ENCODE results near the gene NFASC. TPM values are rescaled to one million over a fixed set of nuclear protein-coding genes. Genes with fewer than 3 reads are reported as not detected.

NFASC gene
- total and polyA plus RNA-seq, 2 donors: 0.14 to 1.4 TPM

DNA sequence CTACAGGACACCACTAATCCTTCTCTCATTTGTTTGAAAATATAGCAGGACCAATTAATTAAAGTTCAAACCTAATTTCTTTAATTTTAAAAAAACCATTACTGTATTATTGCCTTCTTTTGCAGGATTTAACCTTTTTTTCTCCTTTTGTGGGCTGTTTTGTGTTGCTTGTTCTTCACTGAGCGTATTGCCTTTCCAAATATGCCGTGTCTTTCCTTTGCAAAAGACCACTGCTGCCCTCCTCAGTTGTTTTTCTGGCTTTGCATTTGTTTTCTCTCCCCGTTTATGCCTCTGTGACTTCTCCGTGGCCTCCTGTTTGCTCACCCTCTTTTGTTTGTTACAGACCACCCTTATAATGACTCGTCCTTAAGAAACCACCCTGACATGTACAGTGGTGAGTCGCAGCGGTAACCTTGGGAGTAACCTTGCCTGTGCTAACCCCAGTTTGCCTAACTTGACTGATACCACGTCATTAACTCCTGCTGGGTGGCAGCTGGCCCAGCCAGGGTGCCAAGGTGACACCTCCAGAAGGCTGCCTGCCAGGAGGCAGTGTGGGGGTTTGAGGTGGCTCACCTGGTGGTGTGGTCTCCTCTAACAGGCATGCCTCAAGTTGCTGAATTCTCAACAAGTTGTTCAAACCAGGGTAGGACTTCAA is 91.2 kb downstream of the NFASC start:
- 87% methylated on average over 8 of the region's 8 CpGs for WGBS
- no peaks in the 10 kb centered on the region for H3K4me1 ChIP-seq (ENCODE audit: control insufficient read depth in 2 of 2, insufficient read depth in 2 of 2, low read length in 2 of 2)
- H3K27me3 ChIP-seq (ENCODE audit: control insufficient read depth in 2 of 2, insufficient read depth in 1 of 2, low read length in 1 of 2): peaks cover 0 to 17% of the 10 kb centered on the region in 2 donors
- no peaks in the 10 kb centered on the region for H3K9me3 ChIP-seq (ENCODE audit: control insufficient read depth in 2 of 2, insufficient read depth in 1 of 2, low read length in 1 of 2)
- DNase-seq (ENCODE audit: low read depth in 6 of 9, low spot score in 9 of 9): no peak
- H3K36me3 ChIP-seq (ENCODE audit: control insufficient read depth in 2 of 2, insufficient read depth in 2 of 2, low read length in 1 of 2): no peaks in the 10 kb centered on the region
- H3K27ac ChIP-seq (ENCODE audit: low read depth in 1 of 2, low read length in 1 of 2): no peak overlapping the region
- H3K4me3 ChIP-seq (ENCODE audit: low read length in 2 of 2): no peak overlapping the region

DNA sequence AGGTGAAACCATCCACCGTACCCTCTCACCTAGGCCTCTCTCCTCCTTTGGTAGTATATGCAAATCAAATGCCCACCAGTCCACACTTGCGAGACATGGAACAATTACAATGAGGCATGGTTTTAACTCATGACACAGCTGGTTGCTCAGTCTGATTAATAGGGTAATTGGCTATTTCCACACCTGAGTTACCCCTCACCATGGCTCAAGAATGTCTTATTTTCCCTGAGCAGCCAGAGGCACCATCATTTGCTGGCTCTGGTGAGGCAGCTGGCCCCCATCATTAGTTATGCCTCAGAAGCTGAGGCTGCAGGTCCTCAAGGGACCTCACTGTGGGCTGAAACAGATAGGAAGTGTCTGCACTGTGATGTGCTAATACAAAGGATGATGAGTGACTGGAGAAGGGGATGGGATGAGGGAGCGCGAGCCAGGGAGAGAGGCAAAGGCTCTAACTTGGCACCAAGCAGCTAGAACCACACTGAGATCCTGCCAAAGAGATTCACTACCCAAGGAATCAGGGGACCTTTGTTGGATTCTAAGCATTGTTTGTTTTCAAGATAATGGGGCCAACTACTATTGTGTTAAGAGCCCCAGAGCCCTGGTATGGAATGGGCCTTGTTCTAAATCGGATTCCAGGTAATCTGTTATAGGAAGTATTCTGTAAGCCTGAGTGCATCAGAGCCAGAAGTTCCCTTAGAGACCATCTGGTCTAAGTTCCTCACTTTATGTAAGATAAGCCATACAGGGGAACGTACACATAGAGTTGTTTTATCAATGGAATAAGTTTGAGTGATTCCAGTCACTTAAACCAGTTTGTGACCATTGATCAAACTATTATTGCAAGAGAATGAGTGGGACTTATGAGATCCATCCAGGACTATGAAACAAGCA is 92.3 kb downstream of the NFASC start:
- Histone ChIP-seq H3K4me1 (ENCODE audit: control insufficient read depth in 2 of 2, insufficient read depth in 2 of 2, low read length in 2 of 2) (no peaks in the 10 kb centered on the region), H3K27me3 (ENCODE audit: control insufficient read depth in 2 of 2, insufficient read depth in 1 of 2, low read length in 1 of 2) (peaks cover 0 to 15% of the 10 kb centered on the region in 2 donors), H3K27ac (ENCODE audit: low read depth in 1 of 2, low read length in 1 of 2) (no peak overlapping the region), H3K9me3 (ENCODE audit: control insufficient read depth in 2 of 2, insufficient read depth in 1 of 2, low read length in 1 of 2) (no peaks in the 10 kb centered on the region), H3K36me3 (ENCODE audit: control insufficient read depth in 2 of 2, insufficient read depth in 2 of 2, low read length in 1 of 2) (no peaks in the 10 kb centered on the region), H3K4me3 (ENCODE audit: low read length in 2 of 2) (no peak overlapping the region)
- no peak for DNase-seq (ENCODE audit: low read depth in 6 of 9, low spot score in 9 of 9)
- 93% methylated on average over 6 of the region's 6 CpGs for WGBS

GRCh38 chr1:204967451-204967850 is 96.8 kb downstream of the NFASC start:
- Histone ChIP-seq H3K4me3 (ENCODE audit: low read length in 2 of 2) (no peak overlapping the region), H3K36me3 (ENCODE audit: control insufficient read depth in 2 of 2, insufficient read depth in 2 of 2, low read length in 1 of 2) (no peaks in the 10 kb centered on the region), H3K27me3 (ENCODE audit: control insufficient read depth in 2 of 2, insufficient read depth in 1 of 2, low read length in 1 of 2) (peaks cover 0 to 11% of the 10 kb centered on the region in 2 donors), H3K9me3 (ENCODE audit: control insufficient read depth in 2 of 2, insufficient read depth in 1 of 2, low read length in 1 of 2) (no peaks in the 10 kb centered on the region), H3K4me1 (ENCODE audit: control insufficient read depth in 2 of 2, insufficient read depth in 2 of 2, low read length in 2 of 2) (no peaks in the 10 kb centered on the region), H3K27ac (ENCODE audit: low read depth in 1 of 2, low read length in 1 of 2) (no peak overlapping the region)
- DNase-seq (ENCODE audit: low read depth in 6 of 9, low spot score in 9 of 9): no peak
- 89% methylated on average over 6 of the region's 6 CpGs for WGBS

- no peak overlapping the region for H3K27ac ChIP-seq (ENCODE audit: low read depth in 1 of 2, low read length in 1 of 2)
- no peaks in the 10 kb centered on the region for H3K9me3 ChIP-seq (ENCODE audit: control insufficient read depth in 2 of 2, insufficient read depth in 1 of 2, low read length in 1 of 2)
- H3K27me3 ChIP-seq (ENCODE audit: control insufficient read depth in 2 of 2, insufficient read depth in 1 of 2, low read length in 1 of 2): peaks cover 0 to 12% of the 10 kb centered on the region in 2 donors
- 97% methylated on average over 10 of the region's 10 CpGs for WGBS
- no peak for DNase-seq (ENCODE audit: low read depth in 6 of 9, low spot score in 9 of 9)
- no peaks in the 10 kb centered on the region for H3K4me1 ChIP-seq (ENCODE audit: control insufficient read depth in 2 of 2, insufficient read depth in 2 of 2, low read length in 2 of 2)
- no peak overlapping the region for H3K4me3 ChIP-seq (ENCODE audit: low read length in 2 of 2)
- no peaks in the 10 kb centered on the region for H3K36me3 ChIP-seq (ENCODE audit: control insufficient read depth in 2 of 2, insufficient read depth in 2 of 2, low read length in 1 of 2)
These were observed 97.5 kb downstream of the NFASC start for GRCh38 chr1:204968135-204968534.

GRCh38 chr1:204968951-204969350 is 98.3 kb downstream of the NFASC start:
- Histone ChIP-seq H3K27me3 (ENCODE audit: control insufficient read depth in 2 of 2, insufficient read depth in 1 of 2, low read length in 1 of 2) (peaks cover 0 to 12% of the 10 kb centered on the region in 2 donors), H3K4me3 (ENCODE audit: low read length in 2 of 2) (no peak overlapping the region), H3K9me3 (ENCODE audit: control insufficient read depth in 2 of 2, insufficient read depth in 1 of 2, low read length in 1 of 2) (no peaks in the 10 kb centered on the region), H3K36me3 (ENCODE audit: control insufficient read depth in 2 of 2, insufficient read depth in 2 of 2, low read length in 1 of 2) (no peaks in the 10 kb centered on the region), H3K4me1 (ENCODE audit: control insufficient read depth in 2 of 2, insufficient read depth in 2 of 2, low read length in 2 of 2) (no peaks in the 10 kb centered on the region), H3K27ac (ENCODE audit: low read depth in 1 of 2, low read length in 1 of 2) (no peak overlapping the region)
- no peak for DNase-seq (ENCODE audit: low read depth in 6 of 9, low spot score in 9 of 9)
- WGBS: 94% methylated on average over 16 of the region's 16 CpGs

GRCh38 chr1:204970937-204971336 is 100.3 kb downstream of the NFASC start:
- Histone ChIP-seq H3K4me1 (ENCODE audit: control insufficient read depth in 2 of 2, insufficient read depth in 2 of 2, low read length in 2 of 2) (no peaks in the 10 kb centered on the region), H3K9me3 (ENCODE audit: control insufficient read depth in 2 of 2, insufficient read depth in 1 of 2, low read length in 1 of 2) (no peaks in the 10 kb centered on the region), H3K27me3 (ENCODE audit: control insufficient read depth in 2 of 2, insufficient read depth in 1 of 2, low read length in 1 of 2) (peaks cover 0 to 12% of the 10 kb centered on the region in 2 donors), H3K36me3 (ENCODE audit: control insufficient read depth in 2 of 2, insufficient read depth in 2 of 2, low read length in 1 of 2) (no peaks in the 10 kb centered on the region), H3K4me3 (ENCODE audit: low read length in 2 of 2) (no peak overlapping the region), H3K27ac (ENCODE audit: low read depth in 1 of 2, low read length in 1 of 2) (no peak overlapping the region)
- no peak for DNase-seq (ENCODE audit: low read depth in 6 of 9, low spot score in 9 of 9)
- 97% methylated on average over 2 of the region's 2 CpGs for WGBS

GRCh38 chr1:204971517-204972336 is 101.1 kb downstream of the NFASC start:
- whole genome bisulfite sequencing: 30% methylated on average over 12 of the region's 12 CpGs
- no peak overlapping the region for H3K4me3 ChIP-seq (ENCODE audit: low read length in 2 of 2)
- H3K27me3 ChIP-seq (ENCODE audit: control insufficient read depth in 2 of 2, insufficient read depth in 1 of 2, low read length in 1 of 2): peaks cover 0 to 12% of the 10 kb centered on the region in 2 donors
- H3K36me3 ChIP-seq (ENCODE audit: control insufficient read depth in 2 of 2, insufficient read depth in 2 of 2, low read length in 1 of 2): no peaks in the 10 kb centered on the region
- H3K27ac ChIP-seq (ENCODE audit: low read depth in 1 of 2, low read length in 1 of 2): no peak overlapping the region
- DNase-seq (ENCODE audit: low read depth in 6 of 9, low spot score in 9 of 9): no peak
- H3K4me1 ChIP-seq (ENCODE audit: control insufficient read depth in 2 of 2, insufficient read depth in 2 of 2, low read length in 2 of 2): no peaks in the 10 kb centered on the region
- no peaks in the 10 kb centered on the region for H3K9me3 ChIP-seq (ENCODE audit: control insufficient read depth in 2 of 2, insufficient read depth in 1 of 2, low read length in 1 of 2)

DNA sequence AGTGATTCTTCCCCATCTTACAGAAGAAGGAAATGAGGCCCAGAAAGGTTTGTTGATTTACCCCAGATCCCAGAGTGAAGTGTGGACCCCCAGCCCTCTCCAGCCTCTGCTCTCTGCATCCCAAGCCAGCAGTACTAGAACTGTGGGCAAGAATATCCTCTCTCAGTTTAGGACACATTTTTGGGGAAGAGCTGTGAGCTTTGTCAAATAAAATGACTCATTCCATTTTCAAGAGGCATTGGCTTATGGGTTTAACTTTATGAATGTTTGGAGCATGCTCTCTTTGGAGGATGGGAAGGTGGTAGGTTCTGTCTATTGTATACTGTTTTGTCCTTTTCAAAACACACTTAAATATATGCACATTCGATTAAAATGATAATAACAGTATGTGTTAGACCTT is 101.8 kb downstream of the NFASC start:
- peaks cover 0 to 9% of the 10 kb centered on the region in 2 donors for H3K27me3 ChIP-seq (ENCODE audit: control insufficient read depth in 2 of 2, insufficient read depth in 1 of 2, low read length in 1 of 2)
- 91% methylated on average over 1 of the region's 1 CpG for WGBS
- no peak overlapping the region for H3K4me3 ChIP-seq (ENCODE audit: low read length in 2 of 2)
- no peak for DNase-seq (ENCODE audit: low read depth in 6 of 9, low spot score in 9 of 9)
- no peaks in the 10 kb centered on the region for H3K9me3 ChIP-seq (ENCODE audit: control insufficient read depth in 2 of 2, insufficient read depth in 1 of 2, low read length in 1 of 2)
- no peak overlapping the region for H3K27ac ChIP-seq (ENCODE audit: low read depth in 1 of 2, low read length in 1 of 2)
- H3K4me1 ChIP-seq (ENCODE audit: control insufficient read depth in 2 of 2, insufficient read depth in 2 of 2, low read length in 2 of 2): no peaks in the 10 kb centered on the region
- no peaks in the 10 kb centered on the region for H3K36me3 ChIP-seq (ENCODE audit: control insufficient read depth in 2 of 2, insufficient read depth in 2 of 2, low read length in 1 of 2)

DNA sequence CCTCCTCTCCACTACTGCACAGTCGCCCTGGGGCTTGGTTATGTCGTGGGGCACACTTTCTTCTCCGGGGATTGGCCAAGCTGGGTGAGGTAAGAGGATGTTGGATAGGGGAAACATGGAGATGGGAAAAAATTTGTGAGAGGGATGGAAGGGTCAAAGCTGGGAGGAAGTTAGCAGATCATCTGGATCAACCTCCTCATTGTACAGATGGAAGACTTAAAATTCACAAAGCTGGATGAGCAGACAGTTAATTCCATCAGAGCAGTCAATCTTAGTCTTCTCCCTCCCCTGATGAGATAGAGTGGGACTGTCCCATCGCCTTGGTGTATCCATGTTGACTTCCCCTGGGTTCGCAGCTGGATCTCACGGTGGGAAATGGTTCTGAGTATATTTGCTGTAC is 102.8 kb downstream of the NFASC start:
- H3K4me3 ChIP-seq (ENCODE audit: low read length in 2 of 2): no peak overlapping the region
- H3K36me3 ChIP-seq (ENCODE audit: control insufficient read depth in 2 of 2, insufficient read depth in 2 of 2, low read length in 1 of 2): no peaks in the 10 kb centered on the region
- H3K27me3 ChIP-seq (ENCODE audit: control insufficient read depth in 2 of 2, insufficient read depth in 1 of 2, low read length in 1 of 2): peaks cover 0 to 9% of the 10 kb centered on the region in 2 donors
- no peaks in the 10 kb centered on the region for H3K9me3 ChIP-seq (ENCODE audit: control insufficient read depth in 2 of 2, insufficient read depth in 1 of 2, low read length in 1 of 2)
- H3K4me1 ChIP-seq (ENCODE audit: control insufficient read depth in 2 of 2, insufficient read depth in 2 of 2, low read length in 2 of 2): no peaks in the 10 kb centered on the region
- WGBS: 80% methylated on average over 6 of the region's 6 CpGs
- no peak for DNase-seq (ENCODE audit: low read depth in 6 of 9, low spot score in 9 of 9)
- no peak overlapping the region for H3K27ac ChIP-seq (ENCODE audit: low read depth in 1 of 2, low read length in 1 of 2)
